ENCODE measurements around the gene CFAP77.

Gene CFAP77

DNA sequence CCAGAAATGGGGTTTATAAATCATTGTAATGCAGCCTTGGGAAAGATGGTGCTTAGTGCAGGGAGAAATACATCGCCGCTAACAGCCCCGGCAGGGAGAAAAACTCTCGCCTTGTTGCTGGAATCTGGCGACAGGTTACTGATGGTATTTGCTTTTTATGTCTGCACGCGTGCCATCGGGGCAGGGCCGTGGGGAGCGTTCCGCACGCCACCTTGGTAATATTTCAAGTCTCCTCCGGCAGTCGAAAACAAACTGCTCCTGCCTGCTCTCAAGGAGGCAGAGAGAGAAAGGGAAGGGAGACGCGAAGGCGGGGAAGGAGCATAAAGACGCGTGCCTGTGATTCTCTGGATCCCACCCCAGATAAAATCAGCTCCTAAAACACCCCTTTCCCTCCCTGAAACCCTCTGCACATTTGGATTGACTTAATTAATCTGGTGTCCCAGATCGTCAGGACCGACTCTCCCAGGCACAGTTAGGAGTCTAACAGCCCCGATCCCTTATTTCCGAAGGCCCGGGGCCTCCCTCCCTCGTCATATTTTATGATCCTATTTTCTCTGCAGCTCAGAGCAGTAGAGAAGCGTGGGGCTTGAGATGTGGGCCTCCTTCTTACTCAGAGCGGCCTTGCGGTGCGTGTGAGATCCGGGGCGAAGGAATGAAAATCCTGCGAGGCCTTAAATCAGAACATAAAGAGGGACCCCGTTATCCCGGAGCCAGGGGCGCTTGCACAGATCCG, 47.7 kb downstream of the CFAP77 start:
- DNase-seq, result no peak

DNA sequence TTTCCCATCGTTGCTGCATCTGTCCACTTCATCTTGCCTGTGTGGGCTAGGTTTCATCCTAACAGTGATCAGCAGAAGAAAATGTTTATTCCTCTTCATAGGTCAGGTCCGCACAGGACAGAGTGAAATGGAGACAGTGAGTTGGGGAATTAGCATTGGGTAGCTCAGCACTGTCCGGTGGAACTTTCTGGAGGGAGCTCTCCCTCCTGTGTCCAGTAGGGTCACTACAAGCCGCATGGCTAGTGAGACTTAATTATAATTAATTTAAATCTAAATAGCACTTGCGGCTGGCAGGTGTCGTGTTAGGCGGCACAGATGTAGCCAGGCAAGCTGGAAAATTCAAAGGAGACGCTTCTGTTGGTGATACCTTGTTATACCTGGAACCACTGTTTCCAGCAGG, 48.4 kb downstream of the CFAP77 start:
- no peak for DNase-seq

DNA sequence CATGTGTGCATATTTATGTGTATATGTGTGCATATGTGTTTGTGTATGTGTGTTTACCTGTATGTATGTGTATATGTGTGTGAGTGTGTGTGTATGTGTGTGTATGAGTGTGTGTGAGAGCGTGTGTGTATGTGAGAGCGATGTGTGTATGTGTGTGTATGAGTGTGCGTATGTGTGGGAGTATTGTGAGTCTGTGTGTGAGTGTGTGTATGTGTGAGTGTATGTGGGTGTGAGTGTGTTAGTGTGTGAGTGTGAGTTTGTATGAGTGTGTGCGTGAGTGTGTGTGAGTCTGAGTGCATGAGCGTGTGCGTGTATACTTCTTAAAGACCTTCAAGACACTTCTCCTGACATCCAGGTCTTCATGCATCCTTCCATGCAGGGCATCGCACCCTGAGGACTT, 49.6 kb downstream of the CFAP77 start:
- DNase-seq, result no peak

DNA sequence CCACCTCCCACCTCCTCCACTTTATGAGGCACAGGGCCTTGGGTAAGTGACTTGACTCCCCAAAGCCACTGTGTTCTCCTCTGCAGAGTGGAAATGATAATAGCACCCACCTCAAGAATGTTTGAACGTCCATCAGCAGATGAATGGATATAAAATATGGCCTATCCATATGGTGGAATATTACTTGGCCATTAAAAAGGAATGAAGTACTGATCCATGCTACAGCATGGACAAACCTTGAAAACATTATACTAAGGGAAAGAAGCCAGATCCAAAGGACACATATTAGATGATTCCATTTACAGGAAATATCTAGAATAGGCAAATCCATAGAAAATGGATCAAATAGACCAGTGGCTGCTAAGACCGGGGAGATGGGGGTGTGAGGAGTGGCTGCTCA, 50.2 kb downstream of the CFAP77 start:
- DNase-seq, result no peak

DNA sequence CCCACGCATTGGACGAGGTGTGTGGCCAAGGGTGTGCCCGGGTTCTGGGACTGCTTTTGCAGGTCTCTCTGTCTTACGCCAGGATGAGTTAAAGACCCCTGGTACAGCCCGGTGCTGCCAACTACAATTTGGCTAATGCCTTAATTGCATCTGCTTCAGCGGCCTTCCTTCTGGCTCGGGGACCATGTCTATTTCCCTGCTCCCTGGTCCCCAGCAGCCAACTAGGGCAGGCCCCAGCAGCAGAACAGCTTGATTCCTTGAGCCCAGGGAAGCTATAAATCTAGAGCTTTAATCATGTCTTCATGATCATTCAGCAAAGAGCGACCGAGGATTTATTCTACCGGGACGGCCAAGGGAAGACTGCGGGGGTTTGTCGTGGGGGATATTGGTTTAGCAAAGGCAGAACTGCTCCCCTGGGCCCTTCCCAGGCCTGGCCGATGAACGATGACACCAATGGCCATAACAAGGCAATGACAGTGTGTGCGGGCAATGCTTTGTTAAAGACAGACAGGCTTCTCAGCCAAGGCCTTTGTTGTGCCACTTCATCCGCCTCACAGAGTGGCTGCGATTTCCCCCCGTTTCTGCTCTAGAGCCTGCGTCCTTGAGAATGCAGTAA, 51.4 kb downstream of the CFAP77 start:
- DNase-seq, result no peak

DNA sequence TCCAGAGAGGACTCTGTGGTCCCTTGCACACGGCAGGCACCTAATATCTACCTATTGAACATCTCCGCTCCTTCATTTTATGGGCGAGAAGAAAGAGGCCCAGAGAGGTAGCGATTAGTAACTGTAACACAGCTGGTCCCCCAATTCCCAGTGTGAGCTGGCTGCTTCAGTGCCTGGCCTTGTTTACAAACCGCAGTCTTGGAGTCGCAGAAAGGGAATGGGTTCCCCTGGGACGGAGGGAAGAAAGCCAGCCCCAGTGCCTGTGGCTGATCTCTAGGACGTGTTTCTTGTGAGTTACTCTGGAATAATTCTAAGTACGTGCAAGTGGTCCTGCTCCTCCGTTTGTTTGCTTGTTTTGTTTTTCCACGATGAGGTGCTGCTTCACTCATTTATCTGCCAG, 52.0 kb downstream of the CFAP77 start:
- no peak for DNase-seq

DNA sequence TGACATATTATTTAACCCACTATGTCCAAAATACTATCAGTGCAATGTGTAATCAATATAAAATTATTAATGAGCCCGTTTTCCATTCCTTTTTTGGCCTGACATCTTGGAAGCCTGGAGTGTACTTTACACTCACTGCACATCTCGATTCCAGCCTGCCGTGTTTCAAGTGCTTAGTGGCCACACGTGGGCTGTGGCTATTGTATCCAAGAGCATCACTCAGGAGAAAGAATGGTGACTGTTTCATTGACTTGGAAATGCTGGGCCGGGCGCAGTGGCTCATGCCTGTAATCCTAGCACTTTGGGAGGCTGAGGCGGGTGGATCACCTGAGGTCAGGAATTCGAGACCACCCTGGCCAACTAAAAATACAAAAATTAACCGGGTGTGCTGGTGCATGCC, 54.5 kb downstream of the CFAP77 start:
- no peak for DNase-seq

DNA sequence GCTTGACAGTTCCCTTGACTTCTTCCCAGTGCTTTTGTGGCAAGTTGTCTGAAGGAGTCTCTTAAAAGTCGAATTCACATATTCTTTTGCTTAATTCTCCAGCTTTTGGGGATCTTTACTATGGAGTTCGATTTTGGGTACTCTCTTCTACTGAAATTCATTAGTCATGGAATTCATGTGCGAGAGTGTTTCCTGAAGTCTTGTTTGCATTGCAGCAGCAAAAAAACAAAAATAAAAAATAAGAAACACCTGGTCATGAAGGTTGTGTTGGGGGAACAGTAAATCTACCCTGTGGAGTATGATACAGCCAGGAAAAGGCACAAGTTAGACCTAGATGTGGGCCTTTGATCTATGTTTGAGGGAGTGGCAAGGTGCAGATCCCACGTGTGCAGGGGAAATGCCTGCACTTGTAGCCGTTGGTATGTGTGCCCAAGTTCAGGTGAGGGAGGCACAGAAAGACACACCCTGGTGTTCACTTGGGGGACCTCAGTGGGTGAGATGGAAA, 55.2 kb downstream of the CFAP77 start:
- no peak for DNase-seq

DNA sequence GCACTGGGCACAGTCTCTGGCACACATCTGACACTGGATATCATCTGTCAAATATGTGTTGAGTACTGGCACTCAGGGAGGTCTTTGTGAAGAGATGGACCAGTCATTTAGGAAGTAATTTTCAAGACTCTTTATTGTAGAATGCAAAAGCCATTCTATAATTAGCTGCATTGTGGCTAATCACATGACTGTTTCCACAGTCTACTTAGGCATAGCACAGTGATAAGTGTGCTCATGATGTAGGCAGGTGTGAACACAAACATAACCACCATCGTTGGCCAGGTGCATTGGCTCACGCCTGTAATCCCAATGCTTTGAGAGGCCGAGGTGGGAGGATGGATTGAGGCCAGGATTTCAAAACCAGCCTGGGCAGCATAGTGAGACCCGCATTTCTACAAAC, 62.2 kb downstream of the CFAP77 start:
- DNase-seq, result no peak

DNA sequence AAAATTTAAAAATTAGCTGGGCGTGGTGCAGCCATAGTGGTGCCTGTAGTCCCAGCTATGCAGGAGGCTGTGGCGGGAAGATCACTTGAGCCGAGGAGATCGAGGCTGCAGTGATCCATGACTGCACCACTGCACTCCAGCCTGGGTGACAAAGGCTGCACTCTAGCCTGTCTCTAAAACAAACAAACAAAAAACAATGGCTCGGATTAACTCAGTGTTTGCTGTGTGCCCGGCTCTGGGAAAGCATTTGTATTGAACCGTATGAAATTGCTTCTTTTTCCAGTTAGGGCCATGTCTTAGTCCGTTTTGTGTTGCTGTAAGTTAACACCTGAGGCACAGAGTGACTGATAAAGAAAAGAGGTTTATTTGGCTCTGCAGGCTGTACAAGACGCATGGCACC, 62.6 kb downstream of the CFAP77 start:
- DNase-seq, result no peak

DNA sequence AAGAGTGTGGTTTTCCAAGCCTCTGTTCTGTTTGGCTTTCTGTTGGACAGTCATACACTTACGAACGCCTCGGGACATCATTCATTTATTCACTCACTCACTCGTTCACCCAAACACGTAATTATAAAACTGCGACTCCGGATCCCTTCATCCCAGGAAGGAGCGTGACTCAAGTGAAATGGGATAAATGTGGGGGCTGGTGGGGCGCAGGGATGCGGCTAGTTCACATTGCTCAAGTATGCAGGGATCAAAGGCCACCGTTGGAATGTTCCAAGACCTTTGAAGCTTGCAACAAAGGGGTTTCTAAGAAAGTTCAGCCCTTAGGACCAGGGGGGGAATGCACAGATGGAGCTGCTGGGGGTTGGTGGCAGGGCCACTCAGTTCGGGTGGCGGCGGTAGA, 64.2 kb downstream of the CFAP77 start:
- DNase-seq, result no peak

DNA sequence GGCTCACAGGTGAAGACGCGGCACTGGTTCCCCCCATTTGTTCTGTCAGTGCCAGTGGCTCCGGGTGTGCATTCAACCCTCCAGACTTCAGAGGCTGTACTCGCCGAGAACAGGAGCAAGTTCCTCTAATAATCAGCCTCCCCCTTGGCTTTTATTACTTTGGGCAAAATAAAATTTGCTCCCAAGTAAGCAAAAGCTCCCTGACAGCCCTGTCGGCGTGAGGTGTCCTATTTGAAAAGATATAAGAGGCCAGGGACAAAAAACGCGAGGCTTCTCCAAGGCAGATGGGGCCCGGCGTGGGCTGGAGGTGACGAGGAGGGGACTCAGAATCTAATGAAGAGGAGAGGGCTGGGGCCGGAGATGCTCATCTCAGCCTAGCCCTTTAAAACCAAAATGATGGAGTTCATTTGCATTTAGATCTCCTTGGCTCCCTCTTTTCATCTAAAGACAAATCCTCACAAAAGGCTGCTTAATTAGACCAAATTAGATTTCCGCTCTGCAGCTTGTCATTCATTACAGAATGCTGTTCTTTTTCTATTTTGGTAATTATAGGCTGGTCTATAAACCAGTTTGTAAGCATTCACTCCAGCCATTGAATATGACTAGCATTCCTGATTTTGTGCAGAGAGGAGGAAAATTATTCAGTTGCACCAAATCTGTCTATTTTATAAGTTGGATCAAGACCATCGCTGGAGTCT, 68.5 kb downstream of the CFAP77 start:
- no peak for DNase-seq

DNA sequence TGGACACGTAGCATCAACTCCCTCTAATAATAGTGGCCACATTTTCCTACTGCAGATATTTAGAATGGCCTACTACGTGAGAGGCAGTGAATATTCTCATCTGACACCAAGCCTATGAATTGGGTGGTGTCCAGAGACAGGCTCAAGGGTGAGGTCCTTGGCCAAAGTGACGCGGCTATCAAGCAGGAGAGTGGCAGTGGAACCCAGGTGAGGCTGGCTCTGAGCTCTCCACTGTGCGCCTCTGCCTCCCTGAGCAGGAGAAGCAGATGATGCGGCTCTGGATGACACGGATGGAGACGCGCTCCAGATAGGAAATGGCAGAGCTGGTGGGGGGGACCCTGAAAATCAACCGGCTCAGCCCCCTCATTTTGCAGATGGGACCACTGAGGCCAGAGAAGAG, 69.7 kb downstream of the CFAP77 start:
- DNase-seq, result no peak

DNA sequence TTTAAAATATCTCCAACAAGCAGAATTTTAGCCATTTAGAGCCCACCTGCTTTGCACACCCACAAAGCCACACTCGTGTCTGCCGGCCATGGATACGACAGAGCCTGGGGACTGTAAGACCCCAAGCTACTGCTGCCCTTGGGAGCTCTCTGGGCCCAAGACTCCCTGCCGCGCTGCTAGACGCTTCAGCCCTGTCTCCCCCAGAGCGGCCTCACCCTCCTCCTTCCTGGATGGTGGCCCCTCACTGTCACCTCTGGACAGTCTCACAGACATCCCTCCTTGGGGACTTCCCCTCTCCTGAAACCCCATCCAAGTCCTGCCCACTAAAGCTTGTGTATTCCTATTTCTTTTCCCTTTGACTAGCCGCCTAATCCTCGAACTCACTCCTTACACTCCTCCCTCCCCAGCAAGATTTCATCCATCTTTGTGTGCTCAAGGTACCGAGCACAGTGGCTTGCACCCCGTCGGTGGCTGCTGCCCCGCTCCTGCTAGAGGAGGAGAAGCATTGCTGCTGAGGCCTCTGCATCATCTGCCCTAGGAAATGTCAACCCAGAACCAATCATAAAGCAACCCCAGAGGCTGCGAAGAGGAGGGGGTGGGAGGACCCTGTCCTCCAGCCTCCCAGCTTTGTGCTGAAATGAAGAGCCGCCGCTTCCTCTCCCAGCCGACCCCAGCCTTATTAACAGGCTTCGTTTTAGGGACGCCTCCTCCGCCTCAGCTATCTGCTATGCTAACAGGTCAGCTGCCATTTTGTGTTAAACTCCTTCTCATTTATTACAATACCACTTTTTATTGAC, 71.2 kb downstream of the CFAP77 start:
- DNase-seq, result no peak

DNA sequence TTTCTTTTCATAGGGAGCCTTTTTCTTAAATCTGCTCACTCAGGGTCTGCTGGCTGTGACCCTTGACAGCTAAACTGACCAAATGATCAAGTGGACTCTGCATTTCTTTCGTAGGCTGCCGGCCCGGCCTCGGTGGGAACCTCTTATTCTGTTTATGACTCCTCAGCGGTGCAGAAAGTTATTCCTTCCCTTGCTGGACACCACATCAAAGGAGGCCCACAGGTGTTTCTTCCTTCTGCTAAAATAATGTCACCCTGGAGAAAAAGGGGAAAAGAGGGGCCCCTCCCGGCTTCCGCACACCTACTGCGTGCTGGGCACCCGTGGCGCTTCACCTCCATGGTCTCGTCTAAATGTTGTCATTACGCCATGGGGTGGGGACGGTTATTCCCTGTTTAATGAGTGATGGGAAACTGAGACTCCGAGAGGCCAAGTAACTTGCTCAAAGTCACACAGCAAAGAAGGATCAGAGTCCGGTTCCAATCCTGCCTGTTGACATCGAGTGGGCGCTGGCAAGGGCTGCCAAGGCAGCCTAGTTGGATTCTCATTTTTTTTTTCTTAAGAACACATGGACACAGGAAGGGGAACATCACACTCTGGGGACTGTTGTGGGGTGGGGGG, 72.3 kb downstream of the CFAP77 start:
- DNase-seq, result no peak

DNA sequence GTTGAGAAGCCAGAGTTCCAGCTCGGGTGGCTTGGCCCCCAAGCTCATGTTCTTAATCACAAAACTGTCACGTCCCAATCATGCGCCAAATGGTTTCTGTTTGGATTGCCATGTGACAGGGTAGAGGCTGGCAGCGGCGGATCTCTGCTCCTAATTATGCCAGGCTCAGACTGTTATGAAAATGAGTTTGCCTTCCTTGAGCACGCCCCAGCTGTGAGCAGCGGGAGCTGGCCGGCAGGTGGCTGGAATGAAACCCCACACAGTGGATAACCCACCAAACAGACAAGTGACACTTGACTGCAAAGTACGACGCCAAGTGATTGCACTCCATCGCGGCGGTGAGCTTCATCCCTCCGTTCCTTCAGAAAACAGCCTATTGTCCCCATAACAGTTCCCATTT, 75.4 kb downstream of the CFAP77 start:
- no peak for DNase-seq

DNA sequence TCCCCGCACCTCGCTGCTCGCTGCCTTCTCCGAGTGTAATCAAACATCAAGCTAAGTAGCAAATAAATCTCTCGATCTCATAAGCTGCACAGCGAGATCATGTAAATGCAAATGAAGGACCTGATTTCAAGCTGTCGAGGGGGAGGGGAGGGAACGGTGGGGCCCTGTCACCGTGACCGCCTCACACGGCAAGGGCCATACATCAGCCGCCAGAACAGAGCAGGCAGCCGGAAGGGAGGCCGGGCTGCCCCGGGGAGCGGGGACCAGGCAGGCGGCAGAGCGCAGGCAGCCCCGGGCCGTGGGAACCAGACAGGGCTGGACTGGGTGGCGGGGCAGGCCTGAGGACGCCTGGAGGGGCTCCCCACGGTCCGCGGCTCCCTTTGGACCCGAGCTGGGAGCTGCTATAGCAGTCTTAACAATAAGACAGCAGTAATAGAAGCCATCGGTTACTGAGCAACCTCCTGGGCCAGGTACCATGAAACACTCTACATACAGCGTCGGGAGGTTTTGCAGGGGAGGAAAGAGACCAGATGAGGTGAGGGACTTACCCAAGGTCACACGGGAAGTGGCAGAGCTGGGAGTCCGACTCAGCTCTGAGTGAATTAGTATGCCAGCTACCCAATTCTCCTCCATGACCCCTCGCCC, 76.8 kb downstream of the CFAP77 start:
- DNase-seq, result peak; percentile 74

DNA sequence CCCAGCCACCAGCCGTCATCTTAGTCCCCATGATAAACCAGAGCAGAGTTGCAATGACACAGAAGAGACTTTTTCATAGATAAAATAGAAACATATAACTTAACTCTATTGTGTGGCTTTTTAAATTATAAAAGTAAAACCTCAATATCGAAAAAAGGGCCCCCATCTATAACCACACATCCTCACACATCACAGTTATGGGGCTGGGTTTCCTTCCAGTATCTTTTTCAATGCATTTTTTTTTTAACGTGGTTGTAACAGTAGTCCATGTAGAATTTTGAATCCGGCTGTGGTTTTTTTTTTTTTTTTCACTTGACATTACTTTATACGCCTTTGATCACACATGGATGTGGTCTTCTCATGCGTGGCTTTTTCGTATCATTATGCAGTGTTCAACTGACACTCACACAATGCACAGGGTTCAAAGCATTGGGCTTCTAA, 77.4 kb downstream of the CFAP77 start:
- no peak for DNase-seq

DNA sequence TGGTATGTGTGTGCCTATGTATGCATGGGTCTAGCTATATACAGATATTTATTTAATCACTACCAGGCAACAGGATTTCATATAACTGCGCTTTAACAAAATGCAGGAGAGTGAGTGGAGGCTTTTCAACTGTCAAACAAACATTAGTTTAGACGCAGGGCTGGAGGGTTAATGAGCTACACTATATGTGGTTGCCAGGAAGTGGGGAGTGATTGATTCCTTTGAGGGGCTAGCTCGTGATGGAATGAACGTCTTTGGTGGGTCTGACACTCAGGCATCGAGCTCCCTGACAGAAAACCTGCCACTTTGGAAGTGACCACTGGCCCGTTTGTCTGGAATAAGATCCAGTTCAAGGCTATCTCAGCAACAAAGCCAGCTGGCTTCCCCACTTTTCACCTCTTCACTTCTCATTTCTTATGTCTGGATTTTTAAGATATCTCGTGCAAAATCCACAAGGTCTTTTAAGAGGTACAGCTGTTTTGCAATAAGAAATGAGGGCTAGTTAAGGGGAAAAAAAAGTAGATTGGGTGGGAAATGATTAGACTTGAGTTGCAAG, 78.0 kb downstream of the CFAP77 start:
- DNase-seq, result no peak

DNA sequence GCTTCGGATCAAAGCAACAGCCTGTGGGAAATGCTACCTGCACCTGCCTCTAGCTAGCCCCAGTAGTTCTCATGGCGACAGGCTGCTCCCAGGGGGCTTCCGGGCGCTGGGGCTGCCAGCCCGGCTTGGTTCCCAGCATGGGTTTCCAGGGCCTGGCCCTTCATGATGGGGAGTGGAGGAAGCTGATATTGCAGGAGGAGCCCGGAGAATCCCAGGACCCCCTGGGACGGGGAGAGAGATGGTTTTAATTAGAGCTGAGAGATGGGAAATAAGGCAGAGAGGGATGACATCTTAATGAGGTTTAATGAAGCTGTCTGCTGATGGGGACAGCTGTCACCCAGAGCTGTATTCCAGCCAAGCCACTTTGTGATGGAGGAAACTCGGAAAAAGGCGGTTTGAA, 78.6 kb downstream of the CFAP77 start:
- no peak for DNase-seq

DNA sequence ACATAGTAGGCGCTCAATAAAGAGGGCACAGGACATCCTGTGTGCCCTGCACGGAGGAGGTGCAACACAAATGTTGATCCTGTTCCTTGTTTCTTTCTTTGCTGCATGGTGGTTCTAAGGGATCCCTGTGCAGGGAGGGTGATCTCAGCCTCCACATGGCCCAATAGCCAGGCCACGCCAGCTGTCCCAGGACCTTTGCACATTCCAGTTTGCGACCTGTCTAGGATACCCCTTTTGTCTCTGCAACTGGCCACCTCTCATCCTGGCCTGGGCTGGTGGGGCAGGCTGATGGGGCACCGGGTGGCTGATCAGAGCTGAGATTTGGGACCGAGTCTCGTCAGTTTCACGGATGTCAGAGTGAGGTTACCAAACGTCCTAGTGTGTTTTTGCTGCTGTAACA, 79.5 kb downstream of the CFAP77 start:
- DNase-seq, result no peak

DNA sequence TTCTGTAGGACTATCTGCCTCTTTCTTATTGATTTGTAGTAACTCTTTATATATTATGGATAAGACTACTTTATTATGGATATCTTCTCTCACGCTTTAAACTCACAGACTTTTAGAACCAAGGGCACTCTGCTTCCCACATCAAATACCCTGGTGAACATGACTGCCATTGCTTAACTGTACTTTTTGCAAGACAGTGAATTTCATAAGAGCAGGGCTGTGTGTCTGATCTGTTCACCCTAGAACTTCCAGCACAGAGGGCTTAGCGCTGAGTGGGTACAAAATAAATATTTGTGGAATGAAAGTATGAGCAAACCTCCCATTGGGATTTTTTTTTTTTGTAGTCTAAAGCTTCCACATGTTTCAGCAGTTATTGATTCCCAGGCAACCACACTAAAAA, 84.8 kb downstream of the CFAP77 start:
- no peak for DNase-seq

Measured in activated CD8-positive, alpha-beta memory T cell treated with anti-CD3 and anti-CD28 coated beads for 24 hours (primary cell).